Tongue (tissue), 3 donors: ENCODE measurements around the gene ZDHHC8. TPM values are rescaled to one million over a fixed set of nuclear protein-coding genes. Genes with fewer than 3 reads are reported as not detected.

Experiments
- DNase-seq: peaks from one replicate; pipeline ENCODE4 v3.0.0-alpha.2; 2015
- small RNA-seq: library from RNA; depleted of rRNA; stranded (forward); fragments of <200 nt; gene quantifications from one replicate; pipeline ENCODE3, GENCODE V24; 2014; ENCODE audit warnings: low replicate concordance
- total RNA-seq: library from RNA; depleted of rRNA; stranded (reverse); fragments of >200 nt; gene quantifications from one replicate; pipeline ENCODE4 v1.2.3, GENCODE V29; 2014

Gene ZDHHC8
- total RNA-seq, 1 donor from 2014 or later: 39.4 TPM

- DNase-seq: peak; percentile 54
Observed at GRCh38 chr22:20196094-20196842, 64.7 kb downstream of the ZDHHC8 start.

Small RNA genes within 50 kb of the gene (small RNA-seq; reads per million reads assigned to genes)
- gene MIR6816: 0.06 reads per million
- not detected for gene RF00599

Other genes starting within 250 kb of the ZDHHC8 start
- gene COMT, start 190.0 kb upstream of the ZDHHC8 start, total RNA-seq: 190 TPM
- 15.0 TPM for gene TXNRD2, start 190.0 kb upstream of the ZDHHC8 start, total RNA-seq
- 108 TPM for gene ARVCF, start 115.0 kb upstream of the ZDHHC8 start, total RNA-seq
- 25.2 TPM for gene TANGO2, start 110.7 kb upstream of the ZDHHC8 start, total RNA-seq
- gene DGCR8, start 51.6 kb upstream of the ZDHHC8 start, total RNA-seq: 42.2 TPM
- gene RANBP1, start 15.7 kb upstream of the ZDHHC8 start, total RNA-seq: 196 TPM
- gene TRMT2A, start 14.6 kb upstream of the ZDHHC8 start, total RNA-seq: 40.4 TPM
- gene CCDC188, start 19.3 kb downstream of the ZDHHC8 start, total RNA-seq: 1.1 TPM
- gene RTN4R, start 136.5 kb downstream of the ZDHHC8 start, total RNA-seq: 7.1 TPM
- gene DGCR6L, start 188.3 kb downstream of the ZDHHC8 start, total RNA-seq: 37.6 TPM